ENCODE results near the gene ARID1B. TPM values are rescaled to one million over a fixed set of nuclear protein-coding genes. Genes with fewer than 3 reads are reported as not detected.

The ARID1B gene
- total and polyA plus RNA-seq, 9 of the 15 experiments (the other 6 are each of a cell fraction or from before 2014, with no cell fraction given) = 12.5 to 50.5 (median 25.8) TPM

GRCh38 chr6:157020881-157021343 lies 243.7 kb downstream of the ARID1B start (continued):
- TF ChIP-seq DDX20 (tag; IDR thresholded peaks at IDR 0.05; ENCODE audit: low read depth) = no peak
- TF ChIP-seq EGR1 (conservative IDR thresholded peaks at IDR 0.05) = no peak; the same call in 1 of the 2 replicates
- TF ChIP-seq FOXJ3 (CRISPR knock-in tag; IDR thresholded peaks at IDR 0.05) = no peak
- no peak for TF ChIP-seq ZNF347 (CRISPR knock-in tag; IDR thresholded peaks at IDR 0.05; ENCODE audit: low read depth)
- no peak for TF ChIP-seq PPARD (CRISPR knock-in tag; IDR thresholded peaks at IDR 0.05)
- TF ChIP-seq SIN3A (IDR thresholded peaks at IDR 0.05; ENCODE audit: borderline replicate concordance in 2 of 2, control insufficient read depth in 1 of 2, low read depth in 2 of 2, low read length in 2 of 2) = no peak
- peak in 1 of 3 experiments; percentile 81; a peak in 2 of 6 replicates for TF ChIP-seq ZBTB11 (CRISPR knock-in tag; IDR thresholded peaks at IDR 0.05)
- no peak for TF ChIP-seq ZZZ3 (IDR thresholded peaks at IDR 0.05)
- no peak for TF ChIP-seq PYGO2 (tag; IDR thresholded peaks at IDR 0.05)
- TF ChIP-seq THAP7 (CRISPR knock-in tag; IDR thresholded peaks at IDR 0.05) = no peak
- no peak for TF ChIP-seq MITF (IDR thresholded peaks at IDR 0.05)
- no peak for TF ChIP-seq HMBOX1 (IDR thresholded peaks at IDR 0.05)
- TF ChIP-seq THAP12 (CRISPR knock-in tag; IDR thresholded peaks at IDR 0.05) = no peak
- no peak for TF ChIP-seq TRIM28 (IDR thresholded peaks at IDR 0.05)
- no peak for TF ChIP-seq ZEB2 (IDR thresholded peaks at IDR 0.05)
- TF ChIP-seq TEAD1 (CRISPR knock-in tag; IDR thresholded peaks at IDR 0.05) = no peak
- TF ChIP-seq FUS (optimal IDR thresholded peaks at IDR 0.05; ENCODE audit: low read depth, low read length) = no peak
- TF ChIP-seq TRIM24 (IDR thresholded peaks at IDR 0.05) = no peak
- no peak for TF ChIP-seq MCM2 (IDR thresholded peaks at IDR 0.05; ENCODE audit: low read depth)
- TF ChIP-seq FIP1L1 (IDR thresholded peaks at IDR 0.05; ENCODE audit: low read depth, low read length, poor library complexity, severe bottlenecking) = no peak
